Pulmonary artery endothelial cell (primary cell): ENCODE results near the gene RAB29. TPM values are rescaled to one million over a fixed set of nuclear protein-coding genes. Genes with fewer than 3 reads are reported as not detected.
"Not testable (repeated sequence)": the region's sequence is repeated elsewhere in the genome, so short reads cannot be mapped to it uniquely, and the experiment has no call there.

Experiments used
- DNase-seq: peaks from one replicate; pipeline ENCODE4 v3.0.0-alpha.2; 2011; ENCODE audit warnings: low read depth, low spot score
- total RNA-seq: library from RNA; depleted of rRNA; stranded (reverse); fragments of >200 nt; gene quantifications from 2 replicates; pipeline ENCODE4 v1.2.3, GENCODE V29; 2014

Gene RAB29
- total RNA-seq, 1 donor from 2014 or later = 26.6 TPM

DNA sequence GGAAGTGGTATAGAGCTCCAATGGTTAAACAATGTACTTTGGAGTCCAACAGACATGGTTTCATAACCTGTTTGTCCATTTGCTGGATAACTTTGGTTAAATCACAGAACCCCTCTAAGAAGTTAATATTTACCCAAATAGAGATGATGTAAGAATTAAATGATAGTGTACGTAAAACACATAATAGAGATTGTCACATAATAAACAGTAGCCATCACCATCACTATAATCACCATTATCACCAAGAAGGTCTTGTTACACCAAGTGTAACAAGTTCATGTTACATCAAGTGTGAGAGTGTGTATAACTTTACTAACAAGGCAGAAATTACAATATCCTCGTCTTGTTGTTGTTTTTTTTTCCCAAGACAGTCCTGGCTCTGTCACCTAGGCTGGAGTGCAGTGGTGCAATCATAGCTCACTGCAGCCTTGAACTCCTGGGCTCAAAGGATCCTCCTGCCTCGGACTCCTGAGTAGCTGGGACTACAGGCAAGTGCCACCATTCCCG lies 48.6 kb downstream of the RAB29 start:
- no peak for DNase-seq

GRCh38 chr1:205725514-205725913 lies 49.8 kb downstream of the RAB29 start:
- no peak for DNase-seq

DNA sequence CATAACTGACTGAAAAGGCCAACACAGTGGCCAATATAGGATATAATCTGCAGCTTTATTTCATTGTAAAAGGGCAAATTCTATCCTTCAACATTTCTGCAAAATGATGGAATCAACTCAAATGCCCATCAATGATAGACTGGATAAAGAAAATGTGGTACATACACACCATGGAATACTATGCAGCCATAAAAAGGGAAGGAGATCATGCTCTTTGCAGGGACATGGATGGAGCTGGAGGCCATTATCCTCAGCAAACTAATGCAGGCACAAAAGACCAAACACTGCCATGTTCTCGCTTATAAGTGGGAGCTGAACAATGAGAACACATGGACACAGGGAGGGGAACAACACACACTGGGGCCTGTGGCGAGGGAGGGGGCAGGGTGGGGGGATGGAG lies 54.5 kb downstream of the RAB29 start:
- not testable (repeated sequence) for DNase-seq

- DNase-seq = no peak
Measured at GRCh38 chr1:205719762-205720161, 55.5 kb downstream of the RAB29 start.

- DNase-seq = no peak
Measured at GRCh38 chr1:205719015-205719414, 56.3 kb downstream of the RAB29 start.

Other genes with a start within 250 kb of the RAB29 start
- 22.9 and 28.2 TPM in 2 replicates for gene ELK4, start 143.5 kb downstream of the RAB29 start, total RNA-seq
- 8.3 and 9.8 TPM in 2 replicates for gene SLC45A3, start 95.0 kb downstream of the RAB29 start, total RNA-seq
- gene NUCKS1, start 25.3 kb downstream of the RAB29 start, total RNA-seq = 162 and 182 TPM in 2 replicates
- gene SLC41A1, start 37.7 kb upstream of the RAB29 start, total RNA-seq = 9.4 and 15.3 TPM in 2 replicates
- 0.04 TPM in 1 of 2 replicates, not detected in the other for gene PM20D1, start 74.7 kb upstream of the RAB29 start, total RNA-seq
- gene SLC26A9, start 168.0 kb upstream of the RAB29 start, total RNA-seq = 0.04 TPM in 1 of 2 replicates, not detected in the other
- 0.25 and 0.59 TPM in 2 replicates for gene RAB7B, start 227.9 kb upstream of the RAB29 start, total RNA-seq
- gene CTSE, start 248.4 kb upstream of the RAB29 start, total RNA-seq = 0.07 TPM in 2 replicates